HCT116 (cell line): Measurements from ENCODE around the gene DOCK10. TPM values are rescaled to one million over a fixed set of nuclear protein-coding genes. Genes with fewer than 3 reads are reported as not detected.

ENCODE experiments used
- ATAC-seq: fragments of 200-7000 bp; cut with Tn5 transposase; 2 replicates; pipeline ENCODE4 v1.9.1; 2020; ENCODE audit warnings: mild to moderate bottlenecking, moderate library complexity
- BruUV-seq: library from RNA; stranded (reverse); fragments of 400-500 nt; replicated peaks from 2 replicates; lab custom pipeline; 2021; lab: Mats Ljungman, UMichigan
- CTCF ChIA-PET: fragments of 300-600 bp; sonication (Branson Sonifier 250); formaldehyde crosslinking; loops from one replicate; lab custom pipeline; 2021; ENCODE audit warnings: antibody characterized with exemption; lab: Charles Lee
- POLR2A ChIA-PET: fragments of 300-600, 350-600 bp; sonication (Branson Sonifier 250); formaldehyde crosslinking; loops from one replicate; lab custom pipeline; 2021; ENCODE audit warnings: antibody characterized with exemption; lab: Charles Lee
- RAD21 ChIA-PET, 2 experiments: fragments of 300-600 bp; sonication (Branson Sonifier 250); formaldehyde crosslinking; loops; one replicate each; lab custom pipeline; 2023; ENCODE audit warnings: low total read pairs in 2 of 2; ENCODE audit not compliant: uncharacterized antibody in 2 of 2, unreplicated experiment in 2 of 2, low non-redundant PET in 1 of 2; lab: Charles Lee
- DNase-seq: peaks from one replicate; pipeline ENCODE4 v3.0.0-alpha.2; 2010; ENCODE audit warnings: low read depth, low spot score
- H2AFZ ChIP-seq: fragments of 200-600 bp; shearing (Covaris generic), sonication (generic); 2 replicates; pipeline ENCODE4 v1.6.1; 2017; ENCODE audit warnings: low read depth, mixed run types, mixed read lengths, antibody characterized with exemption, low read length; ENCODE audit not compliant: poor library complexity, severe bottlenecking
- H3K27ac ChIP-seq: 2 replicates; pipeline ENCODE4 v1.5.1; 2012; ENCODE audit warnings: low read depth, low read length
- H3K27me3 ChIP-seq: fragments of 200-600 bp; sonication (generic); 2 replicates; pipeline ENCODE4 v1.6.1; 2016; ENCODE audit warnings: mixed run types, low read length, mixed read lengths; ENCODE audit not compliant: insufficient read depth
- H3K36me3 ChIP-seq, 2 experiments: fragments of 200-500 bp in 1 of 2; fragments of 200-600 bp in 1 of 2; sonication (Bioruptor generic) in 1 of 2; sonication (generic) in 1 of 2; 2 replicates each; pipeline versions ENCODE4 v1.5.1 to v1.6.1; 2014 to 2016; ENCODE audit warnings: low read length in 2 of 2, inconsistent platforms in 1 of 2, mixed read lengths in 1 of 2, mixed run types in 1 of 2; ENCODE audit not compliant: insufficient read depth in 2 of 2, control insufficient read depth in 1 of 2
- H3K4me1 ChIP-seq, 2 experiments: fragments of 200-600 bp in 1 of 2; sonication (generic) in 1 of 2; 2 replicates each; pipeline versions ENCODE4 v1.5.1 to v1.6.1; 2012 to 2017; ENCODE audit warnings: low read length in 2 of 2, inconsistent platforms in 1 of 2, mild to moderate bottlenecking in 1 of 2, mixed read lengths in 1 of 2, mixed run types in 1 of 2, moderate library complexity in 1 of 2; ENCODE audit not compliant: insufficient read depth in 2 of 2, control insufficient read depth in 1 of 2
- H3K4me2 ChIP-seq: fragments of 200-600 bp; sonication (generic); 2 replicates; pipeline ENCODE4 v1.6.1; 2017; ENCODE audit warnings: mixed run types, low read length, mixed read lengths
- H3K4me3 ChIP-seq, 2 experiments: fragments of 200-600 bp in 1 of 2; sonication (generic) in 1 of 2; replicated peaks in 1 of 2; 2 replicates each; pipeline ENCODE4 v1.5.1; 2011 to 2016; ENCODE audit warnings: low read length in 2 of 2, control low read depth in 1 of 2, low read depth in 1 of 2, mild to moderate bottlenecking in 1 of 2, mixed read lengths in 1 of 2, mixed run types in 1 of 2
- H3K79me2 ChIP-seq: fragments of 200-600 bp; sonication (generic); 2 replicates; pipeline ENCODE4 v1.6.1; 2017; ENCODE audit warnings: mild to moderate bottlenecking, mixed run types, low read length, moderate library complexity, mixed read lengths; ENCODE audit not compliant: insufficient read depth
- H3K9ac ChIP-seq: fragments of 200-600 bp; sonication (generic); 2 replicates; pipeline ENCODE4 v1.6.1; 2016; ENCODE audit warnings: low read length, mixed read lengths
- H3K9me2 ChIP-seq: fragments of 200-600 bp; sonication (generic), shearing (Covaris generic); 2 replicates; pipeline ENCODE4 v1.6.1; 2017; ENCODE audit warnings: mixed run types, mild to moderate bottlenecking, moderate library complexity; ENCODE audit not compliant: insufficient read depth
- H3K9me3 ChIP-seq, 2 experiments: fragments of 200-500 bp in 1 of 2; fragments of 200-600 bp in 1 of 2; sonication (Bioruptor generic) in 1 of 2; sonication (generic) in 1 of 2; 2 replicates each; pipeline ENCODE4 v1.6.1; 2014 to 2017; ENCODE audit warnings: low read length in 2 of 2, mixed read lengths in 2 of 2, inconsistent platforms in 1 of 2, low read depth in 1 of 2, mild to moderate bottlenecking in 1 of 2, mixed run types in 1 of 2, moderate library complexity in 1 of 2; ENCODE audit not compliant: control insufficient read depth in 1 of 2, insufficient read depth in 1 of 2
- H4K20me1 ChIP-seq: fragments of 200-600 bp; sonication (generic), shearing (Covaris generic); 2 replicates; pipeline ENCODE4 v1.6.1; 2017; ENCODE audit warnings: mixed run types, mild to moderate bottlenecking, moderate library complexity; ENCODE audit not compliant: insufficient read depth
- POLR2A ChIP-seq: IDR thresholded peaks from 2 replicates; pipeline ENCODE4 v1.7.0; 2011; ENCODE audit warnings: borderline replicate concordance; ENCODE audit not compliant: insufficient read depth, insufficient read length; ENCODE audit errors: extremely low read depth
- SP1 ChIP-seq: IDR thresholded peaks from 2 replicates; pipeline ENCODE4 v1.6.1; 2012; ENCODE audit warnings: low read depth
- ZNF274 ChIP-seq: fragments of 200-500 bp; sonication (Bioruptor generic); IDR thresholded peaks from 2 replicates; pipeline ENCODE4 v1.6.1; 2014; ENCODE audit warnings: mild to moderate bottlenecking, low read depth, low read length, inconsistent platforms
- intact Hi-C: fragments of 100-400 bp; cut with micrococcal nuclease; formaldehyde crosslinking; loops from 2 replicates; pipeline ENCODE4 v1.10.0; 2022
- total RNA-seq: library from RNA; stranded (reverse); gene quantifications from one replicate; pipeline ENCODE4 v1.2.1, GENCODE V29; 2021; ENCODE audit not compliant: unreplicated experiment
- TF ChIP-seq, protein P1 (sequence below): IDR thresholded peaks from 2 replicates; pipeline ENCODE4 v1.6.1; 2012; ENCODE audit warnings: low read depth
- TF ChIP-seq, protein P2 (sequence below), 3 experiments: fragments of 200-600 bp in 1 of 3; sonication (generic) in 1 of 3; IDR thresholded peaks in 2 of 3; conservative IDR thresholded peaks in 1 of 3; 2 replicates each; pipeline ENCODE4 v1.5.1; 2012 to 2017; ENCODE audit warnings: low read depth in 2 of 3, low read length in 2 of 3, antibody characterized with exemption in 1 of 3, borderline replicate concordance in 1 of 3, control low read depth in 1 of 3, mild to moderate bottlenecking in 1 of 3, mixed read lengths in 1 of 3, mixed run types in 1 of 3, moderate library complexity in 1 of 3; ENCODE audit not compliant: insufficient read depth in 1 of 3
- TF ChIP-seq, protein P3 (sequence below): IDR thresholded peaks from 2 replicates; pipeline ENCODE4 v1.6.1; 2012

DOCK10 gene
- total RNA-seq, 1 experiment from 2014 or later, result 0.54 TPM

DNA sequence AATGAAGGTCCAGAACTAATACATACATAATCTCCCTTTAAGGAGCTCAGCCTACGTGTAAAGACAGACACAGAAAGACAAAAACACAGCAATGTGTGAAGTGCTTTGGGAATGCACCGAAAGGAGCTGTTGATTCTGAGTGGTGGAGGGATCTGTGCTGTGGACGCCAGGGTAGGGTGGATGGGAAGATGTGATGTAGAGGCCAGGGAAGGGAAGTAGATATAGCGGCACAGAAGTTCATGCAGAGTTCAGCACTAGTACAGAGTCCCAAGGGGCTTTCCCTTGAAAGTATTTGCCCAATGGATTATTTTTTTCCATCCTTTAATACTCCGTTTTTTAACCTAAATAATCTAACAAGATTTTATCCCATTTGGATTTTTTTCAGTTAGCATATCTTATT is 32.1 kb upstream of the DOCK10 start:
- TF ChIP-seq, protein P1, sequence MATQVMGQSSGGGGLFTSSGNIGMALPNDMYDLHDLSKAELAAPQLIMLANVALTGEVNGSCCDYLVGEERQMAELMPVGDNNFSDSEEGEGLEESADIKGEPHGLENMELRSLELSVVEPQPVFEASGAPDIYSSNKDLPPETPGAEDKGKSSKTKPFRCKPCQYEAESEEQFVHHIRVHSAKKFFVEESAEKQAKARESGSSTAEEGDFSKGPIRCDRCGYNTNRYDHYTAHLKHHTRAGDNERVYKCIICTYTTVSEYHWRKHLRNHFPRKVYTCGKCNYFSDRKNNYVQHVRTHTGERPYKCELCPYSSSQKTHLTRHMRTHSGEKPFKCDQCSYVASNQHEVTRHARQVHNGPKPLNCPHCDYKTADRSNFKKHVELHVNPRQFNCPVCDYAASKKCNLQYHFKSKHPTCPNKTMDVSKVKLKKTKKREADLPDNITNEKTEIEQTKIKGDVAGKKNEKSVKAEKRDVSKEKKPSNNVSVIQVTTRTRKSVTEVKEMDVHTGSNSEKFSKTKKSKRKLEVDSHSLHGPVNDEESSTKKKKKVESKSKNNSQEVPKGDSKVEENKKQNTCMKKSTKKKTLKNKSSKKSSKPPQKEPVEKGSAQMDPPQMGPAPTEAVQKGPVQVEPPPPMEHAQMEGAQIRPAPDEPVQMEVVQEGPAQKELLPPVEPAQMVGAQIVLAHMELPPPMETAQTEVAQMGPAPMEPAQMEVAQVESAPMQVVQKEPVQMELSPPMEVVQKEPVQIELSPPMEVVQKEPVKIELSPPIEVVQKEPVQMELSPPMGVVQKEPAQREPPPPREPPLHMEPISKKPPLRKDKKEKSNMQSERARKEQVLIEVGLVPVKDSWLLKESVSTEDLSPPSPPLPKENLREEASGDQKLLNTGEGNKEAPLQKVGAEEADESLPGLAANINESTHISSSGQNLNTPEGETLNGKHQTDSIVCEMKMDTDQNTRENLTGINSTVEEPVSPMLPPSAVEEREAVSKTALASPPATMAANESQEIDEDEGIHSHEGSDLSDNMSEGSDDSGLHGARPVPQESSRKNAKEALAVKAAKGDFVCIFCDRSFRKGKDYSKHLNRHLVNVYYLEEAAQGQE, result no peak
- TF ChIP-seq SP1 (no peak), ZNF274 (no peak)
- H3K9ac ChIP-seq, result no peak overlapping the region

DNA sequence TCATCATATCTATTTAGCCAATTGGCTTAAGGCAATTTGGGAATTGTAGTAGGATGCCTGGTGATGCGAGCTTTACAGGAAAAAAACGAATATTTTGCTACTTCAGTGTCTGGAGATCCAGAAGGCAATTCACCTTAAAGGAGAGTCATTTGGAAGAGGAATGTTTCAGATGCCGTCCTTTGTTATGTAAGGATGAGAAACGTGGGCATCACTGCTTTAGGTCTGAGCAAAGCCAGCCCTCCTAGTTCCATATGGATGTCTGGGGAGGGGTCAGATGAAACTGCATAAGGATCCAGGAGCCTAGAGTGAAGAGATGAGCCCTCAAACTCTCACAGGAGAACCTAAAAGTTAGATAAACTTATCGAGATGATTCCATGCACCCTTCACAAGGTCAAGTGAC is 30.9 kb upstream of the DOCK10 start:
- POLR2A ChIA-PET, result no interaction called here

More for the DNA sequence above, 32.1 kb upstream of the DOCK10 start:
- intact Hi-C loops, result no loop called here
- ATAC-seq (no peak), DNase-seq (no peak)
- ChIA-PET RAD21 (no interaction called here), POLR2A (no interaction called here), CTCF (no interaction called here)
- no peak overlapping the region for H2AFZ ChIP-seq
- no peaks in the 10 kb centered on the region for H3K36me3 ChIP-seq
- no peaks in the 10 kb centered on the region for H3K79me2 ChIP-seq
- no peaks in the 10 kb centered on the region for H4K20me1 ChIP-seq
- BruUV-seq, result no TSS peak
- H3K9me3 ChIP-seq, result no peaks in the 10 kb centered on the region
- H3K4me1 ChIP-seq, result no peaks in the 10 kb centered on the region
- no peaks in the 10 kb centered on the region for H3K9me2 ChIP-seq
- no peak overlapping the region for H3K27ac ChIP-seq
- no peak overlapping the region for H3K4me2 ChIP-seq
- H3K27me3 ChIP-seq, result no peaks in the 10 kb centered on the region
- H3K4me3 ChIP-seq, result no peak overlapping the region

More for the DNA sequence above, 30.9 kb upstream of the DOCK10 start:
- no peak overlapping the region for H3K4me2 ChIP-seq
- no peak overlapping the region for H2AFZ ChIP-seq
- intact Hi-C loops, result no loop called here
- H3K27me3 ChIP-seq, result no peaks in the 10 kb centered on the region
- no TSS peak for BruUV-seq
- DNase-seq (no peak), ATAC-seq (no peak)
- H3K9me3 ChIP-seq, result no peaks in the 10 kb centered on the region
- TF ChIP-seq, protein P2, sequence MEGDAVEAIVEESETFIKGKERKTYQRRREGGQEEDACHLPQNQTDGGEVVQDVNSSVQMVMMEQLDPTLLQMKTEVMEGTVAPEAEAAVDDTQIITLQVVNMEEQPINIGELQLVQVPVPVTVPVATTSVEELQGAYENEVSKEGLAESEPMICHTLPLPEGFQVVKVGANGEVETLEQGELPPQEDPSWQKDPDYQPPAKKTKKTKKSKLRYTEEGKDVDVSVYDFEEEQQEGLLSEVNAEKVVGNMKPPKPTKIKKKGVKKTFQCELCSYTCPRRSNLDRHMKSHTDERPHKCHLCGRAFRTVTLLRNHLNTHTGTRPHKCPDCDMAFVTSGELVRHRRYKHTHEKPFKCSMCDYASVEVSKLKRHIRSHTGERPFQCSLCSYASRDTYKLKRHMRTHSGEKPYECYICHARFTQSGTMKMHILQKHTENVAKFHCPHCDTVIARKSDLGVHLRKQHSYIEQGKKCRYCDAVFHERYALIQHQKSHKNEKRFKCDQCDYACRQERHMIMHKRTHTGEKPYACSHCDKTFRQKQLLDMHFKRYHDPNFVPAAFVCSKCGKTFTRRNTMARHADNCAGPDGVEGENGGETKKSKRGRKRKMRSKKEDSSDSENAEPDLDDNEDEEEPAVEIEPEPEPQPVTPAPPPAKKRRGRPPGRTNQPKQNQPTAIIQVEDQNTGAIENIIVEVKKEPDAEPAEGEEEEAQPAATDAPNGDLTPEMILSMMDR (IDR thresholded peaks at IDR 0.05 in 2 of 3, conservative IDR thresholded peaks at IDR 0.05 in 1 of 3; ENCODE audit: borderline replicate concordance in 1 of 3, insufficient read depth in 1 of 3, low read depth in 2 of 3, low read length in 2 of 3), result no peak
- TF ChIP-seq POLR2A, result no peak
- TF ChIP-seq, protein P3, sequence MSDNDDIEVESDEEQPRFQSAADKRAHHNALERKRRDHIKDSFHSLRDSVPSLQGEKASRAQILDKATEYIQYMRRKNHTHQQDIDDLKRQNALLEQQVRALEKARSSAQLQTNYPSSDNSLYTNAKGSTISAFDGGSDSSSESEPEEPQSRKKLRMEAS, result no peak
- no peaks in the 10 kb centered on the region for H4K20me1 ChIP-seq
- H3K79me2 ChIP-seq, result no peaks in the 10 kb centered on the region
- ChIA-PET CTCF (no interaction called here), RAD21 (no interaction called here)
- H3K4me1 ChIP-seq, result no peaks in the 10 kb centered on the region
- no peaks in the 10 kb centered on the region for H3K9me2 ChIP-seq
- no peak overlapping the region for H3K27ac ChIP-seq
- H3K4me3 ChIP-seq, result no peak overlapping the region
- H3K9ac ChIP-seq, result no peak overlapping the region
- H3K36me3 ChIP-seq, result no peaks in the 10 kb centered on the region
